ENCODE measurements around the gene AMOT.

DNA sequence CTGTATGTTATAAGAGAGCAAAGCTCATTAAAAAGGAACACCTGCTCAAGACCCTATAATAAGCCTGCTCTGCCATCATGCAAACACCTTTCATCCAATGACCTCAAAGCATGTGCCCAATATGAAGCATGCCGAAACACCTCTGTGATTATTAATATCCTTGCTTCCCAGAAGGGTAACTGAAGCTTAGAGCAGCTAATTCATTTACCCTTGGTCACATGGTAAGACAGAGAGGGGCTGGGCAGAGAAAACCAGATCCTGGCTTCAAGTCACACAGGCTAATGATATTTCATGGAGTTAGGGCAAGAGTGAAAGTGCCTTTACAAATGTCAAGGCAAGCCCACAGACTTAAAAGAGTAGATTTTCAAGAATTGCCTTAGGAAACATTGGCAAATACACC, 5.6 kb downstream of the AMOT start:
- no peak for TF ChIP-seq YY1 (IDR thresholded peaks at IDR 0.05; ENCODE audit: low read depth, low read length)
- no peak for TF ChIP-seq EGR1 (IDR thresholded peaks at IDR 0.05; ENCODE audit: borderline replicate concordance in 1 of 2, low read depth in 2 of 2, low read length in 2 of 2)
- TF ChIP-seq FOXM1 (IDR thresholded peaks at IDR 0.05; ENCODE audit: low read depth, low read length): no peak
- no peak for TF ChIP-seq ZNF384 (IDR thresholded peaks at IDR 0.05; ENCODE audit: borderline replicate concordance, low read depth, low read length)
- TF ChIP-seq TCF7 (IDR thresholded peaks at IDR 0.05; ENCODE audit: borderline replicate concordance): no peak
- no peak for TF ChIP-seq MEF2B (IDR thresholded peaks at IDR 0.05; ENCODE audit: partially characterized antibody, poor library complexity, severe bottlenecking)
- no peak for TF ChIP-seq SMC3 (IDR thresholded peaks at IDR 0.05; ENCODE audit: borderline replicate concordance, low read length)
- TF ChIP-seq EED (IDR thresholded peaks at IDR 0.05; ENCODE audit: low read depth): no peak
- TF ChIP-seq CBX3 (IDR thresholded peaks at IDR 0.05; ENCODE audit: borderline replicate concordance, low read depth): no peak
- TF ChIP-seq POLR2A (IDR thresholded peaks at IDR 0.05; ENCODE audit: low read depth, low read length): no peak
- no peak for TF ChIP-seq RFX5 (IDR thresholded peaks at IDR 0.05; ENCODE audit: low read depth, low read length)
- no peak for TF ChIP-seq TARDBP (IDR thresholded peaks at IDR 0.05; ENCODE audit: borderline replicate concordance)
